Sigmoid colon (tissue), 4 donors: ENCODE results near the gene PAQR4.

Experiments
- EP300 ChIP-seq, 4 donors: sonication (generic); formaldehyde crosslinking; IDR thresholded peaks; one replicate each; pipeline ENCODE4 v1.6.1; 2017; ENCODE audit warnings: antibody characterized with exemption in 4 of 4
- POLR2A ChIP-seq, 2 donors: fragments of 450-650 bp; IDR thresholded peaks; one replicate each; pipeline ENCODE4 v1.6.1; 2016; ENCODE audit warnings: antibody characterized with exemption in 2 of 2, mild to moderate bottlenecking in 2 of 2, moderate library complexity in 2 of 2
- POLR2AphosphoS5 ChIP-seq, 4 donors: sonication (generic); formaldehyde crosslinking; IDR thresholded peaks; one replicate each; pipeline ENCODE4 v1.6.1; 2017; ENCODE audit warnings: antibody characterized with exemption in 4 of 4
- TF ChIP-seq, protein P1 (sequence below), 4 experiments: fragments of 450-650 bp in 3 of 4; fragments of 200-600 bp in 1 of 4; IDR thresholded peaks; one replicate each; pipeline ENCODE4 v1.5.1; 2016 to 2019; ENCODE audit warnings: antibody characterized with exemption in 4 of 4, mild to moderate bottlenecking in 3 of 4, moderate library complexity in 2 of 4

DNA sequence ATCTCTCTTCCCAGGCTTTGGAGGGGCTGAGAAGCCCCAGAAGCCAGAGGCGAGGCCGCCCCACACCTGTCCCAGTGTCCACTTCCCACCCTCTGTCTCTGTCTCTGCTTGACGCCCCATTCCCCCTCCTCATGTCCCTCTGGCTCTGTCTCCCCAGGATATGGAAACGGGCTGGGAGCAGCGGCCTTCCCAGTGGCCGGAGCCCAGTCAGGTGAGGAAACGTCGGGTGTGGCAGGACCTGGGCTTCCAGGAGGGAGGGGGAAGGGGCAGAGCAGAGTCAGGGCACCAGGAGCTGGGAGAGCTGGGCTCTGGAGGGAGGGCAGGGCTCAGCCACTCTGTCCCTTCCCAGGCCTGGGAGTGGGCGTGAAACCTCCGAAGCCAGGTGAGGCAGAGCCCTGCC, 21.7 kb downstream of the PAQR4 start:
- TF ChIP-seq, protein P1, sequence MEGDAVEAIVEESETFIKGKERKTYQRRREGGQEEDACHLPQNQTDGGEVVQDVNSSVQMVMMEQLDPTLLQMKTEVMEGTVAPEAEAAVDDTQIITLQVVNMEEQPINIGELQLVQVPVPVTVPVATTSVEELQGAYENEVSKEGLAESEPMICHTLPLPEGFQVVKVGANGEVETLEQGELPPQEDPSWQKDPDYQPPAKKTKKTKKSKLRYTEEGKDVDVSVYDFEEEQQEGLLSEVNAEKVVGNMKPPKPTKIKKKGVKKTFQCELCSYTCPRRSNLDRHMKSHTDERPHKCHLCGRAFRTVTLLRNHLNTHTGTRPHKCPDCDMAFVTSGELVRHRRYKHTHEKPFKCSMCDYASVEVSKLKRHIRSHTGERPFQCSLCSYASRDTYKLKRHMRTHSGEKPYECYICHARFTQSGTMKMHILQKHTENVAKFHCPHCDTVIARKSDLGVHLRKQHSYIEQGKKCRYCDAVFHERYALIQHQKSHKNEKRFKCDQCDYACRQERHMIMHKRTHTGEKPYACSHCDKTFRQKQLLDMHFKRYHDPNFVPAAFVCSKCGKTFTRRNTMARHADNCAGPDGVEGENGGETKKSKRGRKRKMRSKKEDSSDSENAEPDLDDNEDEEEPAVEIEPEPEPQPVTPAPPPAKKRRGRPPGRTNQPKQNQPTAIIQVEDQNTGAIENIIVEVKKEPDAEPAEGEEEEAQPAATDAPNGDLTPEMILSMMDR (IDR thresholded peaks at IDR 0.05), result no peak
- TF ChIP-seq POLR2AphosphoS5 (IDR thresholded peaks at IDR 0.05) (no peak), POLR2A (IDR thresholded peaks at IDR 0.05) (no peak), EP300 (IDR thresholded peaks at IDR 0.05) (no peak)
